HEK293 (cell line): ENCODE data around the gene PTP4A2.
"Not testable (repeated sequence)": the region's sequence is repeated elsewhere in the genome, so short reads cannot be mapped to it uniquely, and the experiment has no call there.

Experiments used
- CTCF ChIA-PET: fragments of 350-600 bp; formaldehyde crosslinking; extraction: SDS; loops from one replicate; lab custom pipeline; 2021; ENCODE audit warnings: antibody characterized with exemption; lab: Yijun Ruan, JAX
- POLR2A ChIA-PET: fragments of 300-600 bp; formaldehyde crosslinking; extraction: SDS; loops from one replicate; lab custom pipeline; 2020; ENCODE audit warnings: antibody characterized with exemption, inconsistent platforms; lab: Yijun Ruan, JAX
- H3K27ac ChIP-seq: fragments of 200-500 bp; sonication (Bioruptor generic); 2 replicates; pipeline ENCODE4 v1.5.1; 2014; ENCODE audit warnings: low read depth, low read length, control low read depth, inconsistent platforms; ENCODE audit errors: extremely low read depth
- H3K36me3 ChIP-seq, 2 experiments: fragments of 200-500 bp in 1 of 2; sonication (Bioruptor generic) in 1 of 2; 1 replicate in 1 of 2; 2 replicates in 1 of 2; pipeline ENCODE4 v1.5.1; 2014 to 2017; ENCODE audit warnings: inconsistent platforms in 2 of 2, low read length in 2 of 2; ENCODE audit not compliant: control insufficient read depth in 2 of 2, insufficient read depth in 1 of 2
- H3K4me1 ChIP-seq: fragments of 200-500 bp; sonication (Bioruptor generic); 2 replicates; pipeline ENCODE4 v1.5.1; 2014; ENCODE audit warnings: mild to moderate bottlenecking, low read length, inconsistent platforms; ENCODE audit not compliant: control insufficient read depth, insufficient read depth
- H3K4me3 ChIP-seq: 2 replicates; pipeline ENCODE4 v1.5.1; 2011; ENCODE audit warnings: low read depth, mild to moderate bottlenecking, control low read depth, low read length, moderate library complexity
- H3K9me3 ChIP-seq: fragments of 200-500 bp; sonication (Bioruptor generic); 2 replicates; pipeline ENCODE4 v1.5.1; 2014; ENCODE audit warnings: low read depth, low read length, inconsistent platforms; ENCODE audit not compliant: control insufficient read depth, insufficient read depth
- FEZF1 ChIP-seq: fragments of 450-650 bp; formaldehyde crosslinking; IDR thresholded peaks from 2 replicates; pipeline ENCODE4 v1.5.1; 2016; ENCODE audit warnings: missing biosample characterization, missing genetic modification characterization
- HOXD13 ChIP-seq: sonication (generic); formaldehyde crosslinking; IDR thresholded peaks from 2 replicates; pipeline ENCODE4 v1.8.0; 2022; ENCODE audit warnings: missing genetic modification reagents, borderline replicate concordance
- KLF7 ChIP-seq: fragments of 450-650 bp; formaldehyde crosslinking; IDR thresholded peaks from 2 replicates; pipeline ENCODE4 v1.5.1; 2016; ENCODE audit warnings: missing biosample characterization, missing genetic modification characterization, borderline replicate concordance
- SCRT2 ChIP-seq: fragments of 450-650 bp; formaldehyde crosslinking; IDR thresholded peaks from 2 replicates; pipeline ENCODE4 v1.5.1; 2016; ENCODE audit warnings: missing biosample characterization, missing genetic modification characterization
- SP7 ChIP-seq: fragments of 450-650 bp; formaldehyde crosslinking; IDR thresholded peaks from 2 replicates; pipeline ENCODE4 v1.5.1; 2016; ENCODE audit warnings: missing biosample characterization, missing genetic modification characterization
- YY2 ChIP-seq: fragments of 450-650 bp; formaldehyde crosslinking; IDR thresholded peaks from 2 replicates; pipeline ENCODE4 v1.5.1; 2016; ENCODE audit warnings: missing biosample characterization, missing genetic modification characterization
- ZBTB44 ChIP-seq: fragments of 450-650 bp; IDR thresholded peaks from 2 replicates; pipeline ENCODE4 v1.5.1; 2018; ENCODE audit warnings: missing biosample characterization, mild to moderate bottlenecking, missing genetic modification characterization
- ZEB2 ChIP-seq: fragments of 450-650 bp; formaldehyde crosslinking; IDR thresholded peaks from 2 replicates; pipeline ENCODE4 v1.5.1; 2016; ENCODE audit warnings: missing biosample characterization, missing genetic modification characterization
- ZFP37 ChIP-seq: fragments of 450-650 bp; formaldehyde crosslinking; IDR thresholded peaks from 2 replicates; pipeline ENCODE4 v1.5.1; 2016; ENCODE audit warnings: missing biosample characterization, missing genetic modification characterization
- ZNF223 ChIP-seq: fragments of 450-650 bp; formaldehyde crosslinking; IDR thresholded peaks from 2 replicates; pipeline ENCODE4 v1.5.1; 2016; ENCODE audit warnings: missing biosample characterization, missing genetic modification characterization
- ZNF354C ChIP-seq: fragments of 450-650 bp; formaldehyde crosslinking; IDR thresholded peaks from 2 replicates; pipeline ENCODE4 v1.5.1; 2016; ENCODE audit warnings: missing biosample characterization, missing genetic modification characterization, low read depth, borderline replicate concordance
- ZNF366 ChIP-seq: fragments of 450-650 bp; formaldehyde crosslinking; conservative IDR thresholded peaks from 2 replicates; pipeline ENCODE4 v1.5.1; 2016; ENCODE audit warnings: missing biosample characterization, missing genetic modification characterization
- ZNF426 ChIP-seq: fragments of 450-650 bp; formaldehyde crosslinking; IDR thresholded peaks from 2 replicates; pipeline ENCODE4 v1.5.1; 2017; ENCODE audit warnings: missing biosample characterization, missing genetic modification characterization, mild to moderate bottlenecking, inconsistent platforms, moderate library complexity
- ZNF449 ChIP-seq: fragments of 450-650 bp; formaldehyde crosslinking; IDR thresholded peaks from 2 replicates; pipeline ENCODE4 v1.5.1; 2017; ENCODE audit warnings: missing biosample characterization, mild to moderate bottlenecking, missing genetic modification characterization, moderate library complexity
- ZNF48 ChIP-seq: fragments of 450-650 bp; formaldehyde crosslinking; IDR thresholded peaks from 2 replicates; pipeline ENCODE4 v1.5.1; 2016; ENCODE audit warnings: missing biosample characterization, missing genetic modification characterization
- ZNF501 ChIP-seq: fragments of 450-650 bp; formaldehyde crosslinking; IDR thresholded peaks from 2 replicates; pipeline ENCODE4 v1.5.1; 2016; ENCODE audit warnings: missing biosample characterization, missing genetic modification characterization
- ZNF529 ChIP-seq: fragments of 450-650 bp; formaldehyde crosslinking; IDR thresholded peaks from 2 replicates; pipeline ENCODE4 v1.5.1; 2017; ENCODE audit warnings: missing genetic modification characterization, missing biosample characterization; ENCODE audit not compliant: insufficient replicate concordance
- ZNF555 ChIP-seq: fragments of 450-650 bp; formaldehyde crosslinking; conservative IDR thresholded peaks from 2 replicates; pipeline ENCODE4 v1.5.1; 2017; ENCODE audit warnings: missing biosample characterization, mild to moderate bottlenecking, missing genetic modification characterization, inconsistent platforms
- ZNF621 ChIP-seq: fragments of 450-650 bp; formaldehyde crosslinking; IDR thresholded peaks from 2 replicates; pipeline ENCODE4 v1.5.1; 2017; ENCODE audit warnings: missing biosample characterization, missing genetic modification characterization
- ZNF629 ChIP-seq: fragments of 450-650 bp; formaldehyde crosslinking; IDR thresholded peaks from 2 replicates; pipeline ENCODE4 v1.5.1; 2017; ENCODE audit warnings: missing biosample characterization, missing genetic modification characterization
- ZNF707 ChIP-seq: fragments of 450-650 bp; formaldehyde crosslinking; IDR thresholded peaks from 2 replicates; pipeline ENCODE4 v1.5.1; 2016; ENCODE audit warnings: missing biosample characterization, missing genetic modification characterization
- TF ChIP-seq, protein P1 (sequence below): fragments of 450-650 bp; formaldehyde crosslinking; IDR thresholded peaks from 2 replicates; pipeline ENCODE4 v1.5.0; 2017; ENCODE audit warnings: missing biosample characterization, missing genetic modification characterization, borderline replicate concordance

The PTP4A2 gene

DNA sequence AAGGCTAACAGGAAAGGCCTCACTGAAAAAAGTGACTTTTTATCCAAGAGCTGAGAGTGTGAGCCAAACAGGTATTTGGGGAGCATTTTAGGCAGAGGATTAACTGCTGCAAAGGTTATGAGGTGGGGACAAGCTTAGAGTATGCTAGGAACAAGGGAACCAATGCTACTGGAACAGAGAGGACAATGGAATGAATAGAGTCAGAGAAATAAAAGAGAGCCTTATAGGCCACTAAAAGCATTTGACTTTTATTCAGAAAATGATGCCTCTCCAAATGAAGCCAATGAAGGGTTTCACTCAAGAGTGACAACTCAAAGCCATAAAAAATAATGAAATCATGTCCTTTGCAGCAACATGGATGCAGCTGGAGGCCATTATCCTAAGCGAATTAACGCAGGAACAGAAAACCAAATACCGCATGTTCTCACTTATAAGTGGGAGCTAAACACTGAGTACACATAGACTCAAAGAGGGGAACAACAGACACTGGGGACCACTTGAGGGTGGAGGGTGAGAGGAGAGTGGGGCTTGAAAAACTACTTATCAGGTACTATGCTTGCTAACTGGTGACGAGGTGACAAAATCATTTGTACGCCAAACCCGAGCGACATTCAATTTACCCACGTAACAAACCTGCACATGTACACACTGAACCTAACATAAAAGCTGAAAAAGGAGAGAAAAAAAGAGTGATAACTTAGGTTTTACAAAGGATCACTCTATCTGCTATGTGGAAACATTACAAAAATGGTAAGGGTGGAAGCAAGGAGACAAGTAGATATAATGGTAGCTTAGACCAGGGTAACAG lies 11.1 kb downstream of the PTP4A2 start (continued):
- TF ChIP-seq, protein P1, sequence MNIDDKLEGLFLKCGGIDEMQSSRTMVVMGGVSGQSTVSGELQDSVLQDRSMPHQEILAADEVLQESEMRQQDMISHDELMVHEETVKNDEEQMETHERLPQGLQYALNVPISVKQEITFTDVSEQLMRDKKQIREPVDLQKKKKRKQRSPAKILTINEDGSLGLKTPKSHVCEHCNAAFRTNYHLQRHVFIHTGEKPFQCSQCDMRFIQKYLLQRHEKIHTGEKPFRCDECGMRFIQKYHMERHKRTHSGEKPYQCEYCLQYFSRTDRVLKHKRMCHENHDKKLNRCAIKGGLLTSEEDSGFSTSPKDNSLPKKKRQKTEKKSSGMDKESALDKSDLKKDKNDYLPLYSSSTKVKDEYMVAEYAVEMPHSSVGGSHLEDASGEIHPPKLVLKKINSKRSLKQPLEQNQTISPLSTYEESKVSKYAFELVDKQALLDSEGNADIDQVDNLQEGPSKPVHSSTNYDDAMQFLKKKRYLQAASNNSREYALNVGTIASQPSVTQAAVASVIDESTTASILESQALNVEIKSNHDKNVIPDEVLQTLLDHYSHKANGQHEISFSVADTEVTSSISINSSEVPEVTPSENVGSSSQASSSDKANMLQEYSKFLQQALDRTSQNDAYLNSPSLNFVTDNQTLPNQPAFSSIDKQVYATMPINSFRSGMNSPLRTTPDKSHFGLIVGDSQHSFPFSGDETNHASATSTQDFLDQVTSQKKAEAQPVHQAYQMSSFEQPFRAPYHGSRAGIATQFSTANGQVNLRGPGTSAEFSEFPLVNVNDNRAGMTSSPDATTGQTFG (tag by site-specific recombination), result no peak
- no peak for TF ChIP-seq YY2 (tag by site-specific recombination)
- TF ChIP-seq ZEB2 (tag by site-specific recombination), result no peak
- TF ChIP-seq ZFP37 (tag by site-specific recombination), result no peak
- no peak for TF ChIP-seq ZNF621
- no peak for TF ChIP-seq ZNF48 (tag by site-specific recombination)
- TF ChIP-seq HOXD13 (CRISPR knock-in tag), result no peak

- CTCF ChIA-PET, result no interaction called here
- Histone ChIP-seq H3K9me3 (no peaks in the 10 kb centered on the region), H3K27ac (no peak overlapping the region), H3K4me3 (no peak overlapping the region), H3K4me1 (peaks cover 42% of the 10 kb centered on the region), H3K36me3 (no peaks in the 10 kb centered on the region)
- TF ChIP-seq ZNF629 (tag by site-specific recombination), result no peak
- no peak for TF ChIP-seq ZNF555 (tag by site-specific recombination)
- TF ChIP-seq ZNF426 (tag by site-specific recombination), result no peak
- TF ChIP-seq ZNF366 (tag by site-specific recombination), result no peak
- POLR2A ChIA-PET, result no interaction called here
These were observed 11.9 kb downstream of the PTP4A2 start for GRCh38 chr1:31926252-31926651.

- H3K36me3 ChIP-seq, H3K9me3 ChIP-seq, POLR2A ChIA-PET, H3K4me3 ChIP-seq, CTCF ChIA-PET, H3K27ac ChIP-seq: not testable (repeated sequence)
- H3K4me1 ChIP-seq, result peaks cover 37% of the 10 kb centered on the region
- 0 out of 2 replicates have a peak, but pooled peaks have one; percentile 8 for TF ChIP-seq ZBTB44 (tag by site-specific recombination)
- TF ChIP-seq, all 188 proteins: peak for 1; not testable (repeated sequence) for 187
These were observed 12.3 kb downstream of the PTP4A2 start for GRCh38 chr1:31925824-31926223.

DNA sequence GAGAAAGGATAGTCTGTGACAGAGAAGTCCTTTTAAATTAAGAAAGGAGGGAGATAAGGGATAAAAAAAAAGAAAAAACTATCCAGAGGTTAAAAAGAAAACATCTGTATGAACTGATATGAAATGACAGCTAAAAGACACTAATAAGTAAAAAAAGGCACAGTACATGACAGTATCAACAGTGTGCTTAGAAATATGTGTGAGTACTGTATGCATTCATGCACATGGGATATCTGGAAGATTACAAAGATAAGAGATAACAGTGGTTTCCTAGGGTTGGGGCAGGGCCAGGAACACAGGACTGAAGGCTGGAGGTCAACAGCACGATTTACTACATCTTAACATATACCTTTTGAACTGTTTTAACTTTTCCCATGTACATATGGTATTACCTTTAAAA lies 13.3 kb downstream of the PTP4A2 start:
- H3K9me3 ChIP-seq, result no peaks in the 10 kb centered on the region
- no peak overlapping the region for H3K27ac ChIP-seq
- CTCF ChIA-PET, result interaction anchor here (0.7 kb wide), 1 partner anchor 10 kb away, joined by 3 read pairs; no protein-coding TSS in a partner anchor
- no peak overlapping the region for H3K4me3 ChIP-seq
- TF ChIP-seq SCRT2, result peak; percentile 12; the same call in 1 of the 2 replicates
- TF ChIP-seq KLF7, result no peak
- no peak for TF ChIP-seq ZNF529 (tag by site-specific recombination)
- TF ChIP-seq ZNF707 (tag by site-specific recombination), result no peak
- TF ChIP-seq ZNF48 (tag by site-specific recombination), result no peak
- no peak for TF ChIP-seq ZNF501
- no peak for TF ChIP-seq ZNF354C (tag by site-specific recombination)
- TF ChIP-seq YY2 (tag by site-specific recombination), result no peak
- TF ChIP-seq SP7, result no peak
- TF ChIP-seq ZNF366 (tag by site-specific recombination), result peak; percentile 38; the same call in 1 of the 2 replicates
- peak; percentile 59 for TF ChIP-seq FEZF1 (tag by site-specific recombination)
- TF ChIP-seq ZNF449, result no peak
- TF ChIP-seq ZNF223 (tag by site-specific recombination), result no peak
- TF ChIP-seq, all 188 proteins: peak for 3
- Histone ChIP-seq H3K4me1 (peaks cover 31% of the 10 kb centered on the region), H3K36me3 (no peaks in the 10 kb centered on the region)
- POLR2A ChIA-PET, result no interaction called here
